NCI-H146 (cell line): ENCODE measurements around the gene SLC37A2.
"Not testable (repeated sequence)": the region's sequence is repeated elsewhere in the genome, so short reads cannot be mapped to it uniquely, and the experiment has no call there.

Experiments
- DNase-seq: peaks from one replicate; lab custom pipeline; 2025; lab: John Stamatoyannopoulos, UW

The SLC37A2 gene

GRCh38 chr11:125084761-125085231 is 21.7 kb downstream of the SLC37A2 start:
- no peak for DNase-seq

- no peak for DNase-seq
Measured at GRCh38 chr11:125085301-125086081, 22.4 kb downstream of the SLC37A2 start.

- DNase-seq, result no peak
Measured at GRCh38 chr11:125086633-125087296, 23.7 kb downstream of the SLC37A2 start.

GRCh38 chr11:125088123-125088522 is 25.0 kb downstream of the SLC37A2 start:
- no peak for DNase-seq

- no peak for DNase-seq
Measured at GRCh38 chr11:125088576-125089455, 25.7 kb downstream of the SLC37A2 start.

- not testable (repeated sequence) for DNase-seq
Measured at GRCh38 chr11:125089481-125089880, 26.4 kb downstream of the SLC37A2 start.

GRCh38 chr11:125090151-125090550 is 27.0 kb downstream of the SLC37A2 start:
- not testable (repeated sequence) for DNase-seq

- DNase-seq, result no peak
Measured at GRCh38 chr11:125090816-125091215, 27.7 kb downstream of the SLC37A2 start.

- DNase-seq, result peak; percentile 36
Measured at GRCh38 chr11:125091247-125091876, 28.3 kb downstream of the SLC37A2 start.

- DNase-seq, result no peak
Measured at GRCh38 chr11:125091877-125092664, 29.0 kb downstream of the SLC37A2 start.

- no peak for DNase-seq
Measured at GRCh38 chr11:125092669-125093068, 29.6 kb downstream of the SLC37A2 start.

GRCh38 chr11:125093502-125093901 is 30.4 kb downstream of the SLC37A2 start:
- no peak for DNase-seq

- DNase-seq, result no peak
Measured at GRCh38 chr11:125094731-125095130, 31.6 kb downstream of the SLC37A2 start.

- no peak for DNase-seq
Measured at GRCh38 chr11:125100136-125100535, 37.0 kb downstream of the SLC37A2 start.

GRCh38 chr11:125101596-125101995 is 38.5 kb downstream of the SLC37A2 start:
- no peak for DNase-seq

GRCh38 chr11:125102025-125102424 is 38.9 kb downstream of the SLC37A2 start:
- no peak for DNase-seq

- DNase-seq, result no peak
Measured at GRCh38 chr11:125102510-125102909, 39.4 kb downstream of the SLC37A2 start.

GRCh38 chr11:125105926-125106325 is 42.8 kb downstream of the SLC37A2 start:
- DNase-seq, result no peak

GRCh38 chr11:125108469-125108868 is 45.4 kb downstream of the SLC37A2 start:
- DNase-seq, result no peak

- DNase-seq, result no peak
Measured at GRCh38 chr11:125110506-125110905, 47.4 kb downstream of the SLC37A2 start.

- peak; percentile 49 for DNase-seq
Measured at GRCh38 chr11:125111001-125111342, 47.9 kb downstream of the SLC37A2 start.
